Right lobe of liver (tissue), 4 donors: ENCODE data around the gene EIF4E1B.

ENCODE experiments used
- CTCF ChIP-seq, 4 donors: fragments of 200-600 bp in 3 of 4; fragments of 450-650 bp in 1 of 4; IDR thresholded peaks; one replicate each; pipeline versions ENCODE4 v1.5.1 to v1.8.0; 2016 to 2022; ENCODE audit warnings: antibody characterized with exemption in 4 of 4, mild to moderate bottlenecking in 2 of 4
- POLR2A ChIP-seq: fragments of 450-650 bp; IDR thresholded peaks from one replicate; pipeline ENCODE4 v1.6.1; 2017; ENCODE audit warnings: antibody characterized with exemption, mild to moderate bottlenecking
- donor health status: DM: no; HTN: no; CAD: no.
- donor health status: DM: no; HTN: no; CAD: no.
- donor health status: DM: no; HTN: yes; CAD: no.

- TF ChIP-seq POLR2A: no peak
- no peak for TF ChIP-seq CTCF (IDR thresholded peaks at IDR 0.05)
These were observed 17.6 kb upstream of the EIF4E1B start for GRCh38 chr5:176612855-176613254.
